ENCODE results near the gene TMEM267.
"Not testable (repeated sequence)": the region's sequence is repeated elsewhere in the genome, so short reads cannot be mapped to it uniquely, and the experiment has no call there.

TMEM267 gene

GRCh38 chr5:43461066-43461465 is 22.6 kb downstream of the TMEM267 start:
- DNase-seq (ENCODE audit: low read depth, low spot score) = no peak

GRCh38 chr5:43456556-43456955 is 27.1 kb downstream of the TMEM267 start:
- DNase-seq (ENCODE audit: low read depth, low spot score) = no peak

GRCh38 chr5:43441575-43441974 is 42.1 kb downstream of the TMEM267 start:
- DNase-seq (ENCODE audit: low read depth, low spot score) = not testable (repeated sequence)

GRCh38 chr5:43437062-43437660 is 46.5 kb downstream of the TMEM267 start:
- no peak for DNase-seq (ENCODE audit: low read depth, low spot score)

GRCh38 chr5:43433382-43433781 is 50.3 kb downstream of the TMEM267 start:
- no peak for DNase-seq (ENCODE audit: low read depth, low spot score)

GRCh38 chr5:43432486-43433375 is 50.9 kb downstream of the TMEM267 start:
- no peak for DNase-seq (ENCODE audit: low read depth, low spot score)

- DNase-seq (ENCODE audit: low read depth, low spot score) = no peak
Observed at GRCh38 chr5:43429706-43430105, 54.0 kb downstream of the TMEM267 start.

- DNase-seq (ENCODE audit: low read depth, low spot score) = no peak
Observed at GRCh38 chr5:43429016-43429415, 54.6 kb downstream of the TMEM267 start.

- DNase-seq (ENCODE audit: low read depth, low spot score) = no peak
Observed at GRCh38 chr5:43427306-43427705, 56.4 kb downstream of the TMEM267 start.

GRCh38 chr5:43425983-43426382 is 57.7 kb downstream of the TMEM267 start:
- DNase-seq (ENCODE audit: low read depth, low spot score) = no peak

- not testable (repeated sequence) for DNase-seq (ENCODE audit: low read depth, low spot score)
Observed at GRCh38 chr5:43423086-43423485, 60.6 kb downstream of the TMEM267 start.

- DNase-seq (ENCODE audit: low read depth, low spot score) = no peak
Observed at GRCh38 chr5:43422143-43422542, 61.5 kb downstream of the TMEM267 start.

- no peak for DNase-seq (ENCODE audit: low read depth, low spot score)
Observed at GRCh38 chr5:43421450-43422133, 62.1 kb downstream of the TMEM267 start.

- no peak for DNase-seq (ENCODE audit: low read depth, low spot score)
Observed at GRCh38 chr5:43420241-43420640, 63.4 kb downstream of the TMEM267 start.

- no peak for DNase-seq (ENCODE audit: low read depth, low spot score)
Observed at GRCh38 chr5:43418561-43418960, 65.1 kb downstream of the TMEM267 start.

GRCh38 chr5:43416803-43417394 is 66.8 kb downstream of the TMEM267 start:
- no peak for DNase-seq (ENCODE audit: low read depth, low spot score)

GRCh38 chr5:43415935-43416802 is 67.5 kb downstream of the TMEM267 start:
- no peak for DNase-seq (ENCODE audit: low read depth, low spot score)

GRCh38 chr5:43413966-43414365 is 69.7 kb downstream of the TMEM267 start:
- DNase-seq (ENCODE audit: low read depth, low spot score) = no peak

GRCh38 chr5:43412644-43413043 is 71.0 kb downstream of the TMEM267 start:
- DNase-seq (ENCODE audit: low read depth, low spot score) = no peak

- DNase-seq (ENCODE audit: low read depth, low spot score) = no peak
Observed at GRCh38 chr5:43412156-43412555, 71.5 kb downstream of the TMEM267 start, which contains the start of gene CCL28. TSS of gene CCL28 (minus strand) at chr5:43412391. CDS start at chr5:43412316, 75 bp downstream.

- no peak for DNase-seq (ENCODE audit: low read depth, low spot score)
Observed at GRCh38 chr5:43411495-43411894, 72.2 kb downstream of the TMEM267 start.
